ENCODE data around the gene ARL4A. TPM values are rescaled to one million over a fixed set of nuclear protein-coding genes. Genes with fewer than 3 reads are reported as not detected.
A peak's percentile ranks its signal among the peaks of the same experiment; 100 is the strongest.

Gene ARL4A
- 10 to 100 TPM in 3 of 5 experiments, 1 to 10 TPM in 2; 5.5 to 97.4 (median 11.6) TPM for total RNA-seq
- 10 to 100 TPM; 18.9 to 22.7 TPM for polyA plus RNA-seq
- 123 reads per million, percentile 88 among the genes with 10 or more reads in this experiment for total RNA-seq

GRCh38 chr7:12686891-12687717 lies at the start of gene ARL4A:
Gene ARL4A, plus strand, starts transcription at chr7:12687633. Its CDS starts 622 bp downstream, at chr7:12688255.
- Mint-ChIP-seq H3K27me3 (no peaks in the 10 kb centered on the region), H3K27ac (peak within 1 kb of the TSS; percentile 83 to 98 (median 96)), H3K9me3 (no peaks in the 10 kb centered on the region), H3K4me1 (peaks cover 7 to 35% (median 25%) of the 10 kb centered on the region in 7 donors), H3K36me3 (peaks cover 0 to 6% (median 0%) of the 10 kb centered on the region in 5 donors), H3K4me3 (peak within 1 kb of the TSS; percentile 94 to 100 (median 96))
- CTCF ChIA-PET = interaction anchor here (0.7 to 2.6 kb wide), 7 partner anchors 12 to 1772 kb away, joined by 3 to 7 read pairs (median 4); no protein-coding TSS in a partner anchor
- Histone ChIP-seq H3K36me3 (ENCODE audit: control insufficient read depth in 2 of 3, insufficient read depth in 3 of 3, low read length in 3 of 3) (peaks cover 0 to 6% (median 0%) of the 10 kb centered on the region in 3 experiments), H3K4me3 (ENCODE audit: low read length) (peak within 1 kb of the TSS; percentile 76), H3K27ac (ENCODE audit: low read depth, low read length) (peak within 1 kb of the TSS; percentile 95), H3K27me3 (ENCODE audit: control insufficient read depth in 2 of 2, insufficient read depth in 2 of 2, low read length in 2 of 2) (no peaks in the 10 kb centered on the region), H3K9me3 (ENCODE audit: control insufficient read depth in 2 of 3, low read length in 3 of 3) (no peaks in the 10 kb centered on the region), H3K4me1 (ENCODE audit: control insufficient read depth in 2 of 2, insufficient read depth in 2 of 2, low read length in 2 of 2) (peaks cover 5 to 14% of the 10 kb centered on the region in 2 donors)
- POLR2A ChIA-PET = interaction anchor here (1.1 kb wide), 2 partner anchors 39 to 43 kb away, joined by 3 read pairs; no protein-coding TSS in a partner anchor
- peak; percentile 70 to 87 (median 85) for DNase-seq
- peak; percentile 60 for ATAC-seq
- intact Hi-C loops (cut with micrococcal nuclease) = loop anchor here (1.0 to 10.0 kb wide), 18 partner anchors 12 to 1747 kb away; partner anchors contain the start of genes TMEM106B (in 2 of the 2) and VWDE (in 1 of the 2)

DNA sequence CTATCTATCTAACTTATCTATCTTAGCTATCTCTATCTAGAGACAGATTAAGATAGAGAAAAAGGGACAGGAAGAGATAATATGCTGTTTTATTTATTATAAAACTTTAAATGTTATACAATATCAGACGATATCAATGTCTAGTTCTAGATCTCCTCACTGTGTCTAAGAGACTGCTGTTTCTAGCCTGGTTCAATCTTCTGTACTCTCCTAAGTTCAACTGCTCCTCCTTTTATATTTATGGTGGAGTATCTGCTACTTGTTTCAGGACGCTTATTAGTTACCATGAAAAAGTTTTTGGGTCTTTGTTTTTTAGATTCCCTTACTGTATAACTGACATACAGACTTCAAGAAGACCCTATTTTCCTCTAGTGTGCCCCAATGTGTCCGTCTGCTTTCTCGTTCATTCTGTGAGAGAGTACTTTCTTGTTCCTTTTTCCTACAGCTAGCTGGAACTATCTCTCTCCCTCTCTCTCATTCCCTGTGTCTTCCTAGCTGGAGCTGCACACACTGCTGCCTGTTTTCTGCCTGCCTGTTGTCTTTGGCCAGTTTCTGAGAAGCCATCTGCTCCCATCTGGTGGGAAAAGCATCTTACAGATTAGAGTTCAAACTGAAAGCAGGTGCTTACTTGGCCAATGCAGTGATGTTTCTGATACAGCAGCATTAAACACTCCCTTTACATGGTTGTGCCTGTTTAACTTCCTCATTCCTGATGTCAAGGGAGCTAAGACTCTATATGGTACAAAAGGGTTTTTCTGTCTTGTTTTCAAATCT lies 49.4 kb upstream of the ARL4A start:
- ChIA-PET CTCF (interaction anchor here (0.5 to 1.7 kb wide), 7 partner anchors 21 to 638 kb away, joined by 3 to 7 read pairs (median 4); partner anchors contain the start of gene ARL4A), POLR2A (no interaction called here)
- H3K4me3 Mint-ChIP-seq = peak overlapping the region in 9 of 10 donors; percentile 1 to 82 (median 50)
- H3K4me1 Mint-ChIP-seq = peaks cover 11 to 36% (median 27%) of the 10 kb centered on the region in 7 donors
- H3K27me3 Mint-ChIP-seq = peaks cover 0 to 13% (median 0%) of the 10 kb centered on the region in 5 donors
- intact Hi-C loops (cut with micrococcal nuclease) = loop anchor here (1.0 to 10.0 kb wide), 12 partner anchors 37 to 1819 kb away; partner anchors contain the start of gene TMEM106B (in 1 of the 2)
- peak; percentile 68 for ATAC-seq
- H3K36me3 Mint-ChIP-seq = no peaks in the 10 kb centered on the region
- Histone ChIP-seq H3K27ac (ENCODE audit: low read depth, low read length) (peak overlapping the region; percentile 15), H3K4me3 (ENCODE audit: low read length) (peak overlapping the region; percentile 0), H3K27me3 (ENCODE audit: control insufficient read depth in 2 of 2, insufficient read depth in 2 of 2, low read length in 2 of 2) (no peaks in the 10 kb centered on the region), H3K36me3 (ENCODE audit: control insufficient read depth in 2 of 3, insufficient read depth in 3 of 3, low read length in 3 of 3) (no peaks in the 10 kb centered on the region), H3K9me3 (ENCODE audit: control insufficient read depth in 2 of 3, low read length in 3 of 3) (no peaks in the 10 kb centered on the region), H3K4me1 (ENCODE audit: control insufficient read depth in 2 of 2, insufficient read depth in 2 of 2, low read length in 2 of 2) (peaks cover 0 to 7% of the 10 kb centered on the region in 2 donors)
- DNase-seq = peak in 2 of 9 donors; percentile 8 to 18
- H3K27ac Mint-ChIP-seq = peak overlapping the region; percentile 1 to 91 (median 64)
- H3K9me3 Mint-ChIP-seq = no peaks in the 10 kb centered on the region

DNA sequence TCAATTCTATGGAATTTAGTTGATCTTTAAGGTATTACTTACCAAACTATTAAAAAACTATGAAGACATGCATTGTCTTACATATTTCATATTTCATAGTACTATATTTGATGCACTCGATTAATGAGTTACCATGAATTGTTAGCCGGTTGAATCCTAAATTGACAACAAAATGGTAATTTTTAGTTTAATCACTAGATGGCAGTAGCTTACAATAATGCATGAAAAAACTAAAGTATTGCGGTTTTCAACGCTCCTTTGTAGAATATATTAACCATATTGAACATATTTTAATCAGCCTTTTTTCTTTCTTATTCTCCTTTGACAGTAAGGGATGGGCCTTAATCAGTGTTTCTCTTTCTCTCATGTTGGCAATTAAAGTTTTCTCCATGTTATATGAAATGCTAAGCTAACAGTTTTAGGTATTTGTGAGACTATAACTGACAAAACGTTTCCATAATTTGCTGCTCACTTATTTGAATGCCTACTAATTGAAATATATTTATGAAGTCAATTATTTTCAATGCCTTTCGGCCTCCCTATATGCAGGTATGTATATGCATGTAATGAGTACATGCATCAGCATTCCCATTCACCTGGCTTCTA lies 48.5 kb upstream of the ARL4A start:
- Histone ChIP-seq H3K27ac (ENCODE audit: low read depth, low read length) (no peak overlapping the region), H3K4me1 (ENCODE audit: control insufficient read depth in 2 of 2, insufficient read depth in 2 of 2, low read length in 2 of 2) (peaks cover 0 to 7% of the 10 kb centered on the region in 2 donors), H3K4me3 (ENCODE audit: low read length) (no peak overlapping the region), H3K27me3 (ENCODE audit: control insufficient read depth in 2 of 2, insufficient read depth in 2 of 2, low read length in 2 of 2) (no peaks in the 10 kb centered on the region), H3K36me3 (ENCODE audit: control insufficient read depth in 2 of 3, insufficient read depth in 3 of 3, low read length in 3 of 3) (no peaks in the 10 kb centered on the region), H3K9me3 (ENCODE audit: control insufficient read depth in 2 of 3, low read length in 3 of 3) (no peaks in the 10 kb centered on the region)
- DNase-seq (peak in 6 of 9 donors; percentile 26 to 62 (median 54)), ATAC-seq (peak; percentile 71)
- intact Hi-C loops (cut with micrococcal nuclease) = loop anchor here (1.0 to 10.0 kb wide), 15 partner anchors 36 to 1818 kb away; partner anchors contain the start of genes ARL4A (in 1 of the 2) and TMEM106B (in 1 of the 2)
- Mint-ChIP-seq H3K4me3 (peak overlapping the region in 1 of 10 donors; percentile 50), H3K27me3 (peaks cover 0 to 10% (median 0%) of the 10 kb centered on the region in 5 donors), H3K4me1 (peaks cover 11 to 31% (median 23%) of the 10 kb centered on the region in 7 donors), H3K27ac (no peak overlapping the region), H3K36me3 (no peaks in the 10 kb centered on the region), H3K9me3 (no peaks in the 10 kb centered on the region)
- ChIA-PET CTCF (interaction anchor here (0.8 to 1.7 kb wide), 6 partner anchors 20 to 637 kb away, joined by 3 to 7 read pairs (median 4); partner anchors contain the start of gene ARL4A), POLR2A (no interaction called here)

DNA sequence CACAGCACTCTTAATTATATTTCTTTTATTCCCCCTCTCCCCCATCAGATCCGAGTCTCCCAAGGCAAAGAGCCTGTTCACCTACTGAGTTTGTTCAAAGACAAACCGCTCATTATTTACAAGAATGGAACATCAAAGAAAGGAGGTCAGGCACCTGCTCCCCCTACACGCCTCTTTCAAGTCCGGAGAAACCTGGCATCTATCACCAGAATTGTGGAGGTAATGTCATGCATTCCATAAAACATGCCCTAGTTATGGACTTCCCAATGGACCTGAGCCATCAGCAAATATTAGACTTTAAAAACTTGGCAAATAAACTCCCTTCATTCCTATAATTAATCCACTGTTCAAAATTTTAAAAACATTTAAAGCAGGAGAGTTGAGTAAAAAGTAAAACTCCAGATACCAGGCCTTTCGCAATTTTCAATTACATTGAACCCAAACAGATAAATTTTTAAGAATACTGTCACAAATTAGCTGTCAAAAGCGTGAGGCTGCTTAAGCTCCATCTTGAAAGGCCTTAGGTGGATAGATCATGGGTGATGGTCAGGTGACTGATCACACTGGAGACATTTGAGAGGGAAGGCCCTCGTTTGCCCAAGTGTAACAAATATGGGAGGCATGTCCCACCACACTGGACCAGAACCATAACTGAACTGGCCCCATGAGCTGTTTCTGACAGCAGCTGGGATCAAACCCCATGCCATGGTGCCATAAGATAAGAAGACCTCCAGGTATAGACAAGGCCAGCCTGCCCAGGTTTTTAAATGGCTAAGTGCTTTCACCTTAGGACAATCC lies 46.9 kb upstream of the ARL4A start:
- ChIA-PET CTCF (interaction anchor here (0.6 to 1.2 kb wide), 2 partner anchors 50 to 622 kb away, joined by 3 to 8 read pairs; no protein-coding TSS in a partner anchor), POLR2A (interaction anchor here (0.8 kb wide), 1 partner anchor 12 kb away, joined by 3 read pairs; no protein-coding TSS in a partner anchor)
- no peaks in the 10 kb centered on the region for H3K9me3 ChIP-seq (ENCODE audit: control insufficient read depth in 2 of 3, low read length in 3 of 3)
- H3K4me3 ChIP-seq (ENCODE audit: low read length) = no peak overlapping the region
- Mint-ChIP-seq H3K27ac (no peak overlapping the region), H3K36me3 (no peaks in the 10 kb centered on the region), H3K9me3 (no peaks in the 10 kb centered on the region), H3K27me3 (peaks cover 0 to 10% (median 0%) of the 10 kb centered on the region in 5 donors), H3K4me3 (no peak overlapping the region), H3K4me1 (peaks cover 11 to 29% (median 20%) of the 10 kb centered on the region in 7 donors)
- peaks cover 0 to 7% of the 10 kb centered on the region in 2 donors for H3K4me1 ChIP-seq (ENCODE audit: control insufficient read depth in 2 of 2, insufficient read depth in 2 of 2, low read length in 2 of 2)
- H3K27me3 ChIP-seq (ENCODE audit: control insufficient read depth in 2 of 2, insufficient read depth in 2 of 2, low read length in 2 of 2) = no peaks in the 10 kb centered on the region
- ATAC-seq = no peak
- DNase-seq = no peak
- H3K27ac ChIP-seq (ENCODE audit: low read depth, low read length) = no peak overlapping the region
- H3K36me3 ChIP-seq (ENCODE audit: control insufficient read depth in 2 of 3, insufficient read depth in 3 of 3, low read length in 3 of 3) = no peaks in the 10 kb centered on the region
- intact Hi-C loops (cut with micrococcal nuclease) = no loop called here

GRCh38 chr7:12641196-12641595 lies 46.2 kb upstream of the ARL4A start:
- Histone ChIP-seq H3K27ac (ENCODE audit: low read depth, low read length) (no peak overlapping the region), H3K4me3 (ENCODE audit: low read length) (no peak overlapping the region), H3K36me3 (ENCODE audit: control insufficient read depth in 2 of 3, insufficient read depth in 3 of 3, low read length in 3 of 3) (no peaks in the 10 kb centered on the region), H3K4me1 (ENCODE audit: control insufficient read depth in 2 of 2, insufficient read depth in 2 of 2, low read length in 2 of 2) (peaks cover 0 to 7% of the 10 kb centered on the region in 2 donors), H3K9me3 (ENCODE audit: control insufficient read depth in 2 of 3, low read length in 3 of 3) (no peaks in the 10 kb centered on the region), H3K27me3 (ENCODE audit: control insufficient read depth in 2 of 2, insufficient read depth in 2 of 2, low read length in 2 of 2) (no peaks in the 10 kb centered on the region)
- no peak for ATAC-seq
- no peak overlapping the region for H3K27ac Mint-ChIP-seq
- peaks cover 10 to 23% (median 14%) of the 10 kb centered on the region in 7 donors for H3K4me1 Mint-ChIP-seq
- H3K27me3 Mint-ChIP-seq = peaks cover 0 to 10% (median 0%) of the 10 kb centered on the region in 5 donors
- H3K36me3 Mint-ChIP-seq = no peaks in the 10 kb centered on the region
- intact Hi-C loops (cut with micrococcal nuclease) = no loop called here
- H3K4me3 Mint-ChIP-seq = no peak overlapping the region
- DNase-seq = no peak
- ChIA-PET POLR2A (interaction anchor here (0.8 kb wide), 1 partner anchor 12 kb away, joined by 3 read pairs; no protein-coding TSS in a partner anchor), CTCF (interaction anchor here (0.6 to 1.2 kb wide), 2 partner anchors 50 to 622 kb away, joined by 3 to 8 read pairs; no protein-coding TSS in a partner anchor)
- H3K9me3 Mint-ChIP-seq = no peaks in the 10 kb centered on the region
